Keratinocyte (primary cell): ENCODE results near the gene TNPO2. TPM values are rescaled to one million over a fixed set of nuclear protein-coding genes. Genes with fewer than 3 reads are reported as not detected.

ENCODE experiments used
- DNase-seq: peaks from one replicate; pipeline ENCODE4 v3.0.0-alpha.2; 2011; ENCODE audit warnings: low read depth, missing footprints, low spot score
- FAIRE-seq: peaks from 2 replicates; lab custom pipeline; 2011; peaks lifted over from hg19 to GRCh38; lab: Jason Lieb, UNC
- H2AFZ ChIP-seq: 2 replicates; pipeline ENCODE4 v1.6.0; 2012; ENCODE audit warnings: low read length, control low read depth, inconsistent platforms; ENCODE audit not compliant: control insufficient read depth
- H3K27ac ChIP-seq: 2 replicates; pipeline ENCODE4 v1.5.1; 2011; ENCODE audit warnings: low read length; ENCODE audit not compliant: control insufficient read depth, insufficient read depth
- H3K27me3 ChIP-seq: 3 replicates; pipeline ENCODE4 v1.6.0; 2011; ENCODE audit warnings: low read length; ENCODE audit not compliant: control insufficient read depth, insufficient read depth; ENCODE audit errors: extremely low read depth
- H3K36me3 ChIP-seq, 2 experiments: 2 replicates in 1 of 2; 3 replicates in 1 of 2; pipeline ENCODE4 v1.5.1; 2011; ENCODE audit warnings: low read length in 2 of 2, mild to moderate bottlenecking in 1 of 2; ENCODE audit not compliant: control insufficient read depth in 2 of 2, insufficient read depth in 2 of 2; ENCODE audit errors: extremely low read depth in 1 of 2
- H3K4me1 ChIP-seq: 3 replicates; pipeline ENCODE4 v1.5.1; 2011; ENCODE audit warnings: low read length; ENCODE audit not compliant: control insufficient read depth, insufficient read depth; ENCODE audit errors: extremely low read depth
- H3K4me2 ChIP-seq: 3 replicates; pipeline ENCODE4 v1.6.0; 2011; ENCODE audit warnings: low read depth, low read length; ENCODE audit not compliant: control insufficient read depth, insufficient read depth; ENCODE audit errors: extremely low read depth
- H3K4me3 ChIP-seq, 3 experiments: fragments of 200-600 bp in 1 of 3; sonication (generic) in 1 of 3; 2 replicates in 2 of 3; 3 replicates in 1 of 3; pipeline ENCODE4 v1.5.1; 2011 to 2016; ENCODE audit warnings: low read length in 3 of 3, mild to moderate bottlenecking in 3 of 3, control low read depth in 2 of 3, inconsistent platforms in 1 of 3, low read depth in 1 of 3, mixed read lengths in 1 of 3, mixed run types in 1 of 3, moderate library complexity in 1 of 3; ENCODE audit not compliant: control insufficient read depth in 2 of 3, insufficient read depth in 2 of 3; ENCODE audit errors: extremely low read depth in 1 of 3
- H3K79me2 ChIP-seq: 2 replicates; pipeline ENCODE4 v1.6.0; 2012; ENCODE audit warnings: low read length; ENCODE audit not compliant: control insufficient read depth, insufficient read depth
- H3K9ac ChIP-seq: 3 replicates; pipeline ENCODE4 v1.6.0; 2011; ENCODE audit warnings: low read length; ENCODE audit not compliant: control insufficient read depth, insufficient read depth; ENCODE audit errors: extremely low read depth
- H3K9me1 ChIP-seq: 3 replicates; pipeline ENCODE4 v1.6.0; 2011; ENCODE audit warnings: low read length; ENCODE audit not compliant: control insufficient read depth, insufficient read depth; ENCODE audit errors: extremely low read depth
- H3K9me3 ChIP-seq: 2 replicates; pipeline ENCODE4 v1.5.1; 2012; ENCODE audit warnings: low read depth, low read length; ENCODE audit not compliant: control insufficient read depth
- H4K20me1 ChIP-seq: 3 replicates; pipeline ENCODE4 v1.6.0; 2011; ENCODE audit warnings: low read length; ENCODE audit not compliant: control insufficient read depth, insufficient read depth; ENCODE audit errors: extremely low read depth
- CTCF ChIP-seq, 3 experiments: IDR thresholded peaks in 1 of 3; conservative IDR thresholded peaks in 1 of 3; optimal IDR thresholded peaks in 1 of 3; 2 replicates in 2 of 3; 3 replicates in 1 of 3; pipeline versions ENCODE3 to v1.5.1; 2011; ENCODE audit warnings: low read length in 3 of 3, mild to moderate bottlenecking in 3 of 3, moderate library complexity in 2 of 3, control low read depth in 1 of 3, inconsistent platforms in 1 of 3; ENCODE audit not compliant: insufficient read depth in 2 of 3; ENCODE audit errors: extremely low read depth in 1 of 3
- EZH2 ChIP-seq: IDR thresholded peaks from one replicate; pipeline ENCODE4 v1.6.1; 2012; ENCODE audit warnings: inconsistent platforms, mild to moderate bottlenecking, low read length, moderate library complexity
- dilution Hi-C: fragments of 300-500 bp; cut with MboI; formaldehyde crosslinking; loops from one replicate; pipeline ENCODE4 v1.7.0; 2020; ENCODE audit warnings: low sequenced_read_pairs; ENCODE audit not compliant: extremely low pct_ligation_motif_present
- polyA plus RNA-seq, 5 experiments: library from polyadenylated mRNA; depleted of rRNA in 3 of 5; stranded (reverse) in 3 of 5; stranded (forward) in 1 of 5; unstranded in 1 of 5; fragments of >200 nt; gene quantifications; 1 replicate in 1 of 5; 2 replicates in 3 of 5; 3 replicates in 1 of 5; pipeline versions ENCODE4 v1.2.1 to v1.2.3, GENCODE V29; 2011 to 2012; ENCODE audit warnings: missing spikeins in 2 of 5, low read depth in 1 of 5, low replicate concordance in 1 of 5

TNPO2 gene
- polyA plus RNA-seq, 1 donor (not counting 4 experiments of a cell fraction or from before 2014, with no cell fraction given), result 75.3 TPM

GRCh38 chr19:12736995-12737834 lies 13.5 kb upstream of the TNPO2 start, which contains the start of gene GET3:
GET3 (plus strand) TSS chr19:12737497; CDS start chr19:12737506, 9 bp downstream.
- peak; percentile 98 for DNase-seq
- Histone ChIP-seq H2AFZ (peak within 1 kb of the TSS; percentile 93), H3K27me3 (no peaks in the 10 kb centered on the region), H3K9me3 (no peaks in the 10 kb centered on the region), H3K9me1 (no peaks in the 10 kb centered on the region), H3K36me3 (peaks cover 7 to 8% of the 10 kb centered on the region in 2 experiments), H4K20me1 (peaks cover 7% of the 10 kb centered on the region), H3K4me2 (peak within 1 kb of the TSS; percentile 99), H3K79me2 (peaks cover 42% of the 10 kb centered on the region), H3K4me1 (peaks cover 21% of the 10 kb centered on the region), H3K4me3 (peak within 1 kb of the TSS; percentile 74 to 98 (median 80)), H3K27ac (peak within 1 kb of the TSS; percentile 97), H3K9ac (peak within 1 kb of the TSS; percentile 84)
- TF ChIP-seq EZH2, result no peak
- TF ChIP-seq CTCF (optimal IDR thresholded peaks at IDR 0.05 in 1 of 3, IDR thresholded peaks at IDR 0.05 in 1 of 3, conservative IDR thresholded peaks at IDR 0.05 in 1 of 3; ENCODE audit: extremely low read depth in 1 of 3, insufficient read depth in 2 of 3, low read length in 3 of 3), result no peak
- dilution Hi-C loops, result no loop called here
- FAIRE-seq, result peak; percentile 95

GRCh38 chr19:12733369-12734214 lies 9.9 kb upstream of the TNPO2 start:
- Histone ChIP-seq H3K4me2 (peak overlapping the region; percentile 93), H3K9me1 (no peaks in the 10 kb centered on the region), H2AFZ (no peak overlapping the region), H3K9ac (peak overlapping the region; percentile 97), H3K27ac (peak overlapping the region; percentile 89), H3K36me3 (peaks cover 19 to 27% of the 10 kb centered on the region in 2 experiments), H4K20me1 (peaks cover 15% of the 10 kb centered on the region), H3K27me3 (no peaks in the 10 kb centered on the region), H3K79me2 (peaks cover 62% of the 10 kb centered on the region), H3K9me3 (no peaks in the 10 kb centered on the region), H3K4me3 (peak overlapping the region; percentile 84 to 98 (median 91)), H3K4me1 (peaks cover 20% of the 10 kb centered on the region)
- dilution Hi-C loops, result no loop called here
- FAIRE-seq, result no peak
- TF ChIP-seq CTCF (optimal IDR thresholded peaks at IDR 0.05 in 1 of 3, IDR thresholded peaks at IDR 0.05 in 1 of 3, conservative IDR thresholded peaks at IDR 0.05 in 1 of 3; ENCODE audit: extremely low read depth in 1 of 3, insufficient read depth in 2 of 3, low read length in 3 of 3) (peak; percentile 58 to 65 (median 64)), EZH2 (no peak)
- no peak for DNase-seq
